ENCODE data around the gene DNAJC11.
A peak's percentile ranks its signal among the peaks of the same experiment; 100 is the strongest.

DNAJC11 gene

GRCh38 chr1:6621429-6622391 lies 79.9 kb downstream of the DNAJC11 start:
- Histone ChIP-seq H3K9me3 (no peaks in the 10 kb centered on the region), H3K4me3 (ENCODE audit: low read depth in 1 of 2, low read length in 1 of 2) (no peak overlapping the region), H3K27ac (no peak overlapping the region), H3K27me3 (no peaks in the 10 kb centered on the region), H3K4me1 (ENCODE audit: control insufficient read depth in 1 of 2, insufficient read depth in 1 of 2, low read depth in 1 of 2, low read length in 1 of 2) (peaks cover 13 to 17% of the 10 kb centered on the region in 2 experiments), H3K36me3 (peaks cover 30% of the 10 kb centered on the region)
- TF ChIP-seq CTCF (IDR thresholded peaks at IDR 0.05) = no peak

GRCh38 chr1:6619045-6619444 lies 82.6 kb downstream of the DNAJC11 start:
- Histone ChIP-seq H3K4me1 (ENCODE audit: control insufficient read depth in 1 of 2, insufficient read depth in 1 of 2, low read depth in 1 of 2, low read length in 1 of 2) (peaks cover 4 to 6% of the 10 kb centered on the region in 2 experiments), H3K27me3 (peaks cover 21% of the 10 kb centered on the region), H3K27ac (no peak overlapping the region), H3K9me3 (no peaks in the 10 kb centered on the region), H3K4me3 (ENCODE audit: low read depth in 1 of 2, low read length in 1 of 2) (no peak overlapping the region), H3K36me3 (peaks cover 30% of the 10 kb centered on the region)
- TF ChIP-seq CTCF (IDR thresholded peaks at IDR 0.05) = no peak

- no peaks in the 10 kb centered on the region for H3K9me3 ChIP-seq
- peaks cover 21% of the 10 kb centered on the region for H3K27me3 ChIP-seq
- H3K27ac ChIP-seq = peak overlapping the region; percentile 94
- H3K4me3 ChIP-seq (ENCODE audit: low read depth in 1 of 2, low read length in 1 of 2) = peak overlapping the region; percentile 55 to 97
- no peak for TF ChIP-seq CTCF (IDR thresholded peaks at IDR 0.05)
- peaks cover 9% of the 10 kb centered on the region for H3K36me3 ChIP-seq
- H3K4me1 ChIP-seq (ENCODE audit: control insufficient read depth in 1 of 2, insufficient read depth in 1 of 2, low read depth in 1 of 2, low read length in 1 of 2) = peaks cover 17 to 22% of the 10 kb centered on the region in 2 experiments
Measured at GRCh38 chr1:6614929-6615785, 86.5 kb downstream of the DNAJC11 start.

- H3K27ac ChIP-seq = peak overlapping the region; percentile 94
- H3K4me1 ChIP-seq (ENCODE audit: control insufficient read depth in 1 of 2, insufficient read depth in 1 of 2, low read depth in 1 of 2, low read length in 1 of 2) = peaks cover 17 to 22% of the 10 kb centered on the region in 2 experiments
- peak overlapping the region; percentile 78 to 97 for H3K4me3 ChIP-seq (ENCODE audit: low read depth in 1 of 2, low read length in 1 of 2)
- H3K36me3 ChIP-seq = peaks cover under 1% of the 10 kb centered on the region
- peaks cover 21% of the 10 kb centered on the region for H3K27me3 ChIP-seq
- H3K9me3 ChIP-seq = no peaks in the 10 kb centered on the region
- no peak for TF ChIP-seq CTCF (IDR thresholded peaks at IDR 0.05)
Measured at GRCh38 chr1:6614019-6614928, 87.3 kb downstream of the DNAJC11 start.
